CD4-positive, alpha-beta T cell treated with Interleukin-6 for 4 hours (primary cell): ENCODE results near the gene DMRT2.

Experiments used
- DNase-seq: peaks from one replicate; pipeline ENCODE4 v3.0.0-alpha.2; 2020; ENCODE audit warnings: mixed read lengths

The DMRT2 gene

GRCh38 chr9:1050125-1050895 is at the start of gene DMRT2:
Gene DMRT2 (plus strand): TSS chr9:1050357. CDS start chr9:1051614, 1,257 bp downstream.
- DNase-seq: no peak

DNA sequence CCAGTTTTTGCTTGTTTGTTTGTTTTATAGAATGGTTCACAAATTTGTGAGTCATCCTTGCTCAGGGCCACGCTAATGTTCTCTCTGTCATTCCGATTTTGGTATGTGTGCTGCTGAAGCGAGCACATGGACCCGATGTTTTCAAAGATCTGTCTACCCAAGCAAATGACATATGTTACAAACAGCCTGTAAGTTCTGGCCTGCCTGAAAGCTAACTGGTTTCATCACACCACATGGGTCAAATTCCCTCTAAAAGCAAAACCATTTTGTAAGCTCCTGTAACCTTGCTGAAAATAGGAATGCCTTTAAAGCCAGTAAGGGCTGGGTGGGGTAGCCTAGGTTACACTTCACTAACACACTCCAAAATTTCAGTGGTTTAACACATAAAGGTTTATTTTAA is 48.3 kb upstream of the DMRT2 start:
- DNase-seq: no peak

- DNase-seq: no peak
These were observed 47.5 kb upstream of the DMRT2 start for GRCh38 chr9:1002678-1003077.

DNA sequence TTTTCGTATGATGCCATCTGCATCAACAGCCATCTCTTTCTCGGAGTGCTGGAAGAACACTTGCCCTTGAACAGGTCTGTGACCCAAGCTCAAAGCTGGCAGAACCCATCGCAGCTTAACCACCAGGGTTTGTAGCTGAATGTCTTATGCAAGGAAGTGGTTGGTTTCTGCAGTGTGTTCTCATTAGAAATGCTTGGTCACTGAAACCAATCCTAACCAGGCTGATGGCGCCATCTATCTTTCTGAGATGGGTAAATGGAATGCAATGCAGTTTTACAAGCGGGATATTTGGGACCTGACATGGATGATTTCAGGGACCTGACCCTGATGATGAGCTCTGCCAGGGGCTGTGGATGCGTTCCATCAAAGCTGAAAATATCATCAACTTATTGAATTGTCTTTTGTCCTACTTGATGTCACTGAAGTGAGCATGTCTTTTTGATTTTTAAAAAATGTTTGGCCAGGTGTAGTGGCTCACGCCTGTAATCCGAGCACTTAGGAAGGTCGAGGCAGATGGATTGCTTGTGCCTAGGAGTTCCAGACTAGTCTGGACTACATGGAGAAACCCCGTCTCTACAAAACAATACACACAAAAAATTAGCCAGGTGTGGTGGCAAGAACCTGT is 45.0 kb upstream of the DMRT2 start:
- DNase-seq: no peak

GRCh38 chr9:1007312-1007711 is 42.8 kb upstream of the DMRT2 start:
- DNase-seq: no peak

GRCh38 chr9:1008216-1008615 is 41.9 kb upstream of the DMRT2 start:
- no peak for DNase-seq

GRCh38 chr9:1009101-1009707 is 41.0 kb upstream of the DMRT2 start:
- DNase-seq: peak; percentile 73

GRCh38 chr9:1013021-1013420 is 37.1 kb upstream of the DMRT2 start:
- no peak for DNase-seq

DNA sequence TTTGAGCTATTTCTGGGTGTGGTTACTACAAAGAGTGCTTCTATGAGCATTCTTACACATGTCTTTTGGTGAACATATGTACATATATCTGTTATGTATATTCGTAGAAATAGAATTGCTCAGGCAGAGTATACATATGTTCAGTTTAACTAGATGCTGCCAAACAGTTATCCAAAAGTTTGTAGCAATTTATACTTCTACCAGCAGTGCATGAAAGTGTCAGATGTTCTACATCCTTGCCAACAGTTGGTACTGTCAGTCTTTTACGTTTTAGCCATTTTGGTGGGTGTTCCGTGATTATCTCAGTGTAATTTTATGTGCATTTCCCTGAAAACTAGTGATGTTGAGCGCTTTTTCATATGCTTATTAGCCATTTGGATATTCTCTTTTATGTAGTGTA is 35.9 kb upstream of the DMRT2 start:
- no peak for DNase-seq

- no peak for DNase-seq
These were observed 35.5 kb upstream of the DMRT2 start for GRCh38 chr9:1014640-1015039.

DNA sequence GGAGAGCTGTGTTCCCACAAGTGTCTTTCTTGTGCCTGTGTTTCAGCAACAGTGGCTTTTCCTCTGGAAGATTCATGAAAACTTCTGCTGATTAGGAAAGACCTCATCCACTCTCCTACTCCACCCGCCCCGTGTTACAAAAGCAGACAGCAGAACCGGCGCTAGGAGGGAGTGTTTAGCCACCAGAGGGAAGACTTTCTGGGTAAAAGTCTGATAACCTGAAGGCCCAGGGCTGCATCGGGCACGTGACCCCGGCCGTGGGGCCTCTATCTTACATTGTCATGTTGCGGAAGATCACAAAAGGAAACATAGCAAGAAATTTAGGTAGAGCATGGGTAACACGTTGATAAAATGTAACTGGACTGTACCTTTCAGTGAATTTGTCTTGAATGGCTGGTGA is 32.0 kb upstream of the DMRT2 start:
- DNase-seq: no peak

DNA sequence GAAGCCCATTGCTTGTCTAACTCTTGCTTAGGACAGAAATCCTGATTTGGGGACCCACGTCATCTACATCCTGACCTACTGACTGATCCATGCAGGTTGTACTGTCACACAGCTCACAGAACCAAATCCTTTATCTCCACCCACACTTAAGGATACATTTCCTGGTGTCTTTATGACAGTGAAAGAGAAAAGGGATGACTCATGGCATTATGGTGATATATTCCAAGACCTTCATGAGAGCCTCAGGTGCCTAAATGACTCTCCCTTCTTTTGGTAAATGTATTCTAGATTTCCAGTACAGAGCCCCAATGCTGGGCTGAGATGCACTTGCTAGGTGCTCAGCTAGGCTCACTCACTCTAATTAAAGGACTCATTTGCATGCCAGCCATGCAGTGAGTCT is 26.0 kb upstream of the DMRT2 start:
- no peak for DNase-seq

DNA sequence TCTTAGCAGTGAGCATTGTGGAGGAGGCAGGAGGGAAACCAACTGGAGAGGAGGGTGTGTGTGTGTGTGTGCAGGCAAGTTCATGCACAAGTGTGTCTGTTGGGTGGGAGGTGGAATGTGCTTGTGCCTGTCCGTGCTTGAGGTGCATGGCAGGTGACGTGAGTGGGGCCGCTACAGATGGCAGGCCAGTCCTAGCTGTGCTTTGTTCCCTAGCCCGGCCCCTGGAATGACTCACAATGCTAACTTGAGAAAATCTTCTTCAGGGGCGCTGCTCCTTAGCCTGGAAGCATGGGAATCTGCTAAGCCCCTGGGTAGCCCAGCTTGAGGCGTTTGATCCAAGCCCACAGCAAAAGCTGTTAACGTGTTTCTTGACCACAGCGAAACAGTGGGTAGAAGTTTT is 25.0 kb upstream of the DMRT2 start:
- no peak for DNase-seq

- no peak for DNase-seq
These were observed 23.9 kb upstream of the DMRT2 start for GRCh38 chr9:1026219-1026618.

DNA sequence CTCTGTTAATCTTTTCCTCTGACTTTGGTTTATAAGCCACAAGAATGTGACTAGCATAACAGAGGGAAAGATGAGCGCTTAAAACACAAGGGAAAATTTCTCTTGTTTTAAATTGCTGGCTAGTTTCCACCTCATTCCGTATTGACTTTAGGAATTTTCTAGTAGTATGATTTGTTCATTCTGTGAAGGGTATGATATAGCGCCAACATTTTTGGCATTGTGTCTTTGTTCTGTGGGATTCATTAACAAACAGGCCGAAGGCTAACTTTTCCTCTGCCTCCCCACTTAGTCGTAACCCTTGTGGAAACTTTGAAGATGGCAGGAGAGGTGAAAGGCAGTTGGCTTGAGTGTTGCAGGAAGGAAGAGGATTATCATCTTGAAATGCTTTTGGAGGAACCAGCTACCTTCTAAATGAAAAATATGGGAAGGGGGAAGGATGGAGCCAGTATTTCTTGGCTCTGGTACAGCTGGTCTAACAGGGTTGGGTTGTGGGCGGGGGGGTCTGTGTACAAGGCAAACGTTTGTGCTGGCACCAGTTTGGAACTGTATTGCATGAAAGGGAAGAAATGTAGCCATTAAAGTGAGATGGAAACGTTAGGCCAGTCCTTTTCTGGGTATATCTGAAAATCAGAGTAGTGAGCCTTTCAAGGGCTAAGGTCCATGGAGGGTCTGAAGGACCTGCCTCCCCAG is 21.5 kb upstream of the DMRT2 start:
- no peak for DNase-seq

DNA sequence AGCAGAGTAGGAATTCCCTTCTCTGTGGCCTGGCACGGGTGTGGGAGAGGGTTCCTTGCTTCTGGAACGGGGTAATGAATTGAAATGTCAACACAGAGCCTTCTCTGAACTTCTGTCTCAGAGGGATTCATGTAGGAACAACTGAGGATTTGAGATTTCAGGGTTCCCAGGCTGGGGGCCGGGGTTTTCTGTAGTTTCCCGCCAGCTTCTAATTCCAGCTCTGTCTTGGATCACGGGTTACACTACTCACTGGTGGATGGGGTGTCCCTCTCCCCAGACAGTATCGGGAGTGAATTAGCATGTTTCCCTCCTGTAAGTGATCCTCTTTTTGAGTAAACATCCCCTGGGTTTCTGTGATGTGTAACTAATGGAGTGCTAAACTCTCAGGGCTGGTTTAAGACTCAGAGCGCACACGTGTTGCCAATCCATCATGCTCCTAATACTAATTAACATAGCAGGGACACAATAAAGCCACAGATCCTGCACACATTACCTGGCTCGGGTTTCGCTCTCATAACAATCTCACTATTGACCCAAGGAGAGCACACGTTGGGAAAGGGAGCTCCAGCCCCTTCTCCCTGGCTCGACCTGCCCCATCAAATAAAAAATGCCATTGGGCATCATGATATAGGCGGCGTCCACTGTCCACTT is 18.1 kb upstream of the DMRT2 start:
- no peak for DNase-seq

- DNase-seq: no peak
These were observed 15.9 kb upstream of the DMRT2 start for GRCh38 chr9:1034271-1034670.

DNA sequence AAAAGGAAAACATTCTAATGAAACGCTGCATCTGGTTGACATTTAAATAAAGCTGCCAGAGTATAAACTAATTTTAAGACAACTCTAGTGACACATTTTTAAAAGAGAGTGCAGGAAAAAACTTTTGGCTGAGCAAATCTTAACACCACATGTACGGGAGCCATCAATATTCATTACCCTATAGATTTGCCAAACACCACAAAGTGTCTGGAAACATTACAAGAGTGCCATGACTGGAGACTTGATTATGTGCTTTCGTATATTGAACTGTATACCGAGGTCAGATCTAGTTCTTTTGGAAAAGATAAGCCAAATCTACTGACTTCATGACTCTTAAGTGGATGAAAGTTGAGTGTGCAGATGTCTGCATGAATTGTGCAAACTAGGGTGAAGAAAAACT is 10.6 kb upstream of the DMRT2 start:
- DNase-seq: no peak

DNA sequence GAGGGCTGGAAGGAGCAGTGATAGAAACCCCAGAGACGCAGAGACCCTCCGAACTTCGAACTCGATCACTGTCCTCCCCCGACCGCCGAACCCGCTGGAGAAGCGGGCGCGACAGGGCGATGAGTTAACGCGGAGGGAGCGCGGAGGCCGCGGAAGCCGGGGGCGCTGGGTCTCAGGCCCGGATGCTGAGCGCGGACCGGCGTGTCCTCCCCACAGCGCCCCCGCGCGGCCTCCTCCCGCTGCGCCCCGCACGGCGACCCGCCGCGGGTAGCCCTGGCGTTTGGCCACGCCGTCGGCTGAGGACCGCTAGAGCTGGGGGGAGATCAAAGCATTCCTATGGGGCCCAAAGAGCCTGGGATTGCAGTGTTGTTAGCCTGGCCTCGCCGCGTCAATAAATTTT is 7.7 kb upstream of the DMRT2 start:
- no peak for DNase-seq

- DNase-seq: no peak
These were observed 5.5 kb upstream of the DMRT2 start for GRCh38 chr9:1044643-1045042.

- no peak for DNase-seq
These were observed 3.3 kb upstream of the DMRT2 start for GRCh38 chr9:1046639-1047572.
